Prostate gland (tissue), 2 donors: ENCODE data around the gene SZRD1. TPM values are rescaled to one million over a fixed set of nuclear protein-coding genes. Genes with fewer than 3 reads are reported as not detected.

Source experiments
- DNase-seq: peaks from one replicate; pipeline ENCODE4 v3.0.0-alpha.2; 2019; ENCODE audit warnings: low spot score
- H3K27ac ChIP-seq, 2 donors: fragments of 200-600 bp; sonication (generic); 2 replicates each; pipeline ENCODE4 v1.5.1; 2017 to 2019
- H3K27me3 ChIP-seq: fragments of 200-600 bp; sonication (generic); replicated peaks from 2 replicates; pipeline ENCODE4 v1.5.1; 2019; ENCODE audit not compliant: insufficient read depth
- H3K36me3 ChIP-seq, 2 donors: fragments of 200-600 bp; sonication (generic); 1 replicate in 1 of 2; 2 replicates in 1 of 2; pipeline versions ENCODE4 v1.5.1 to v1.8.1; 2017 to 2019
- H3K4me1 ChIP-seq: fragments of 200-600 bp; sonication (generic); replicated peaks from 2 replicates; pipeline ENCODE4 v1.5.1; 2019
- H3K4me3 ChIP-seq, 2 donors: fragments of 200-600 bp; sonication (generic); 2 replicates each; pipeline ENCODE4 v1.5.1; 2017 to 2019
- H3K9me3 ChIP-seq: fragments of 200-600 bp; sonication (generic); 2 replicates; pipeline ENCODE4 v1.5.1; 2017
- POLR2A ChIP-seq: fragments of 450-650 bp; IDR thresholded peaks from one replicate; pipeline ENCODE4 v1.6.1; 2016; ENCODE audit warnings: antibody characterized with exemption, mild to moderate bottlenecking
- POLR2AphosphoS5 ChIP-seq: sonication (generic); formaldehyde crosslinking; IDR thresholded peaks from one replicate; pipeline ENCODE4 v1.6.1; 2017; ENCODE audit warnings: antibody characterized with exemption
- whole genome bisulfite sequencing: methylation state at CpG from one replicate; pipeline ENCODE4 v1.1.5; 2018; 5-methylcytosine and 5-hydroxymethylcytosine counted together
- intact Hi-C: fragments of 100-400 bp; cut with DNase I; formaldehyde crosslinking; loops from one replicate; pipeline ENCODE4 v1.14.2; 2022
- total RNA-seq, 2 donors: library from RNA; depleted of rRNA; stranded (reverse); fragments of >200 nt; gene quantifications; one replicate each; pipeline ENCODE4 v1.1.0, GENCODE V29; 2016
- TF ChIP-seq, protein P1 (sequence below), 4 experiments: fragments of 200-600 bp in 2 of 4; fragments of 450-650 bp in 2 of 4; sonication (generic) in 2 of 4; IDR thresholded peaks; 1 replicate in 3 of 4; 2 replicates in 1 of 4; pipeline ENCODE4 v1.5.1; 2016 to 2019; ENCODE audit warnings: antibody characterized with exemption in 4 of 4, mild to moderate bottlenecking in 2 of 4, moderate library complexity in 2 of 4

Gene SZRD1
- total RNA-seq, 2 donors from 2014 or later, result 64.8 to 78.6 TPM

DNA sequence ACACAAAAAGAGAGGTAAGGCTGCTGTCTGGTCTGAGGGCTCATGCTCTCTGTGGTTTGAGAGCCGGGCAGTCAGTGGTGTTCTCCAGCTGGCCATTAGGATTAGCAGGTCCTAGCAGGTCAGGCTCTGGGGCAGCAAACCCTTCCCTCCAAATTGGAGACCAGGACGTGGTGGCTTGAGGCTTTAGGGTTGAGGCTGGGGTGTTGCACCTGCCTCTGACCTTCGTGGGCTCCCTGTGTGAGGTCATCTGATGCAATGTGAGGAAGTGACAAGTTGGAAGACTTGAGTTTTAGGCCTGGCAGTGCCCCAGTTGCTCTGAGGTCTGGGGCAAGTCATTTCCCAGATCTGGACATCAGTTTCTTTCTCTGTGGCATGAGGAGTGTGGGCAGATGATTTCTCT lies 24.4 kb downstream of the SZRD1 start:
- no peak overlapping the region for H3K4me3 ChIP-seq
- TF ChIP-seq POLR2AphosphoS5 (no peak), POLR2A (no peak)
- TF ChIP-seq, protein P1, sequence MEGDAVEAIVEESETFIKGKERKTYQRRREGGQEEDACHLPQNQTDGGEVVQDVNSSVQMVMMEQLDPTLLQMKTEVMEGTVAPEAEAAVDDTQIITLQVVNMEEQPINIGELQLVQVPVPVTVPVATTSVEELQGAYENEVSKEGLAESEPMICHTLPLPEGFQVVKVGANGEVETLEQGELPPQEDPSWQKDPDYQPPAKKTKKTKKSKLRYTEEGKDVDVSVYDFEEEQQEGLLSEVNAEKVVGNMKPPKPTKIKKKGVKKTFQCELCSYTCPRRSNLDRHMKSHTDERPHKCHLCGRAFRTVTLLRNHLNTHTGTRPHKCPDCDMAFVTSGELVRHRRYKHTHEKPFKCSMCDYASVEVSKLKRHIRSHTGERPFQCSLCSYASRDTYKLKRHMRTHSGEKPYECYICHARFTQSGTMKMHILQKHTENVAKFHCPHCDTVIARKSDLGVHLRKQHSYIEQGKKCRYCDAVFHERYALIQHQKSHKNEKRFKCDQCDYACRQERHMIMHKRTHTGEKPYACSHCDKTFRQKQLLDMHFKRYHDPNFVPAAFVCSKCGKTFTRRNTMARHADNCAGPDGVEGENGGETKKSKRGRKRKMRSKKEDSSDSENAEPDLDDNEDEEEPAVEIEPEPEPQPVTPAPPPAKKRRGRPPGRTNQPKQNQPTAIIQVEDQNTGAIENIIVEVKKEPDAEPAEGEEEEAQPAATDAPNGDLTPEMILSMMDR (IDR thresholded peaks at IDR 0.05), result no peak
- H3K27me3 ChIP-seq, result no peaks in the 10 kb centered on the region
- peaks cover 0 to 7% of the 10 kb centered on the region in 2 donors for H3K36me3 ChIP-seq
- H3K27ac ChIP-seq, result no peak overlapping the region
- H3K9me3 ChIP-seq, result no peaks in the 10 kb centered on the region
- no peak for DNase-seq
- WGBS, result 65% methylated on average over 3 of the region's 3 CpGs
- H3K4me1 ChIP-seq, result peaks cover 8% of the 10 kb centered on the region
- intact Hi-C loops, result no loop called here

DNA sequence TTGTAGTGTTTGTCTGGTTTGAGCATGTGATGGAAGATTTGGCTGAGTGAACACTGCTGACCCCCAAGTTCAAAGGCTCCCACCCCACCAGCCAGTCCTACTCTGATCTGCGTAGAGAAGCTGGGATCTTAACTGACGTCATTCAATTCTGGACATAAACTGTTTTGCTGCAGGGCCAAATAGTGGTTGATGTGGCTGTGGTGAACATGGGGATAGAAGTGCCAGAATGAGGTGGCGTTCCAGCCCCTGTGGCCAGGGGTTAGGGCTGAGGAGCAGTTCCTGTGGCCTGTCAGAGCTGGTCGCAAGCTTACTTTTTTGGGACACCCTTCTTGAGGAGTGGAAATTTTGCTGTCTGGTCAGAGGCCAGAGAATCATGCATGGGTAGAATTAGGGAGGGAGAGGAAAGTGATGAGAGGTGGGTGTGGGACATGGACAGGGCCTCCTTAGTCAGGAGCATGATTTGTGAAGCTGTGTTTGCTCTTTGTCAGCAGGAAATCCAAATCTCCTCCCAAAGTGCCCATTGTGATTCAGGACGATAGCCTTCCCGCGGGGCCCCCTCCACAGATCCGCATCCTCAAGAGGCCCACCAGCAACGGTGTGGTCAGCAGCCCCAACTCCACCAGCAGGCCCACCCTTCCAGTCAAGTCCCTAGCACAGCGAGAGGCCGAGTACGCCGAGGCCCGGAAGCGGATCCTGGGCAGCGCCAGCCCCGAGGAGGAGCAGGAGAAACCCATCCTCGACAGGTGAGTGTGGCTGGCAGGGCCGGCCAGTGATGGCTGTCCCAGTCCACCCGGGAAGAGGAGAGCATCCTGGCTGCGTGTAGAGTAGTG lies 25.9 kb downstream of the SZRD1 start:
- H3K27ac ChIP-seq, result no peak overlapping the region
- H3K4me1 ChIP-seq, result no peaks in the 10 kb centered on the region
- WGBS, result 65% methylated on average over 21 of the region's 21 CpGs
- intact Hi-C loops, result no loop called here
- H3K9me3 ChIP-seq, result no peaks in the 10 kb centered on the region
- no peak for DNase-seq
- H3K27me3 ChIP-seq, result no peaks in the 10 kb centered on the region
- TF ChIP-seq POLR2AphosphoS5 (no peak), POLR2A (no peak)
- TF ChIP-seq, protein P1 (IDR thresholded peaks at IDR 0.05), result no peak
- peaks cover 0 to 7% of the 10 kb centered on the region in 2 donors for H3K36me3 ChIP-seq
- no peak overlapping the region for H3K4me3 ChIP-seq

DNA sequence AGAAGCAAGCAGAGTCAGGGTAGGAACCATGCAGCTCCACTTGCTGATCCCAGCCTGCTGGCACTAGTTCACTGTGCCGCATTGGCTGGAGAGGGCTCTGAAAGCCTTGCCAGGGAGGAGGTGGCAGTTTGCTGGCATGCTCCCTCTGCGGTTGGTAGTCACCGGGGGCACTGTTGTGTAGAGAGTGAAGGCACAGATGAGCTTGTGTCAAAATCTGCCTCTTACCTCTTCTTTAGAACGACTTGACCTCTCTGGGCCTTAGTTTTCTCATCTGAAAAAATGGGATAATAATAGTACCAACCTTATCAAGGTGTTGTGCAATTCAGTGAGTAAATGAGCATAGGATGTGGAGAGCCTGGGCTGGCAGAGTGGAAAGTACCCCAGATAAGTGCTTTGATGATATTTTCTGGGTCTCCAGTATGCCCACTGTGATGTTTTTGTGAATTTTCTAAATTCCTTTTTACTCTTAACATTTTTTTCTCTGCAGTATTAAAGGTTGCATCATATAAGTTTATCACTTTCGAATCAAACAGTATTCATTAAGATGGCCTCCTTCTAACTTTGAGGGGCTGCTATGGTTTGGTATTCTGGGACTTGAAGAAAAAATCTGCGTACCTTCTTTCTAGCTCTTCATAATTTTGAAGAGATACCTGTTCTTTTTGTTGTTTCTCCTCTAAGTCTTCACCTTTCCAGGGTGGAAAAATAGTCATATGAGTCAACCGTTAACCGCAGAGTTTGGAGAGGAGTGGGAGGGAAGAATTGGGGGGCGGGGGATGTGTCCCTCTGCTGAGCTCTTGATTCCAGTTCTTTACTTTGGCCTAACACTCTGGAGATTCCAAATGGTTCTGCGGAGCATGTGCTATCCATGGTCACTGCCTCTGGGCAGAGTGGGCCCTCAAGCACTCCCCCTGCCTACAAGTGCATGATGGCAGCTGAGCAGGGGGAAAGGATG lies 26.8 kb downstream of the SZRD1 start:
- TF ChIP-seq POLR2A, result no peak
- TF ChIP-seq, protein P1 (IDR thresholded peaks at IDR 0.05), result no peak
- TF ChIP-seq POLR2AphosphoS5, result no peak
- Histone ChIP-seq H3K27me3 (no peaks in the 10 kb centered on the region), H3K27ac (no peak overlapping the region), H3K9me3 (no peaks in the 10 kb centered on the region), H3K4me3 (no peak overlapping the region), H3K36me3 (peaks cover 0 to 7% of the 10 kb centered on the region in 2 donors), H3K4me1 (no peaks in the 10 kb centered on the region)
- DNase-seq, result no peak
- WGBS, result 74% methylated on average over 10 of the region's 10 CpGs
- intact Hi-C loops, result no loop called here

DNA sequence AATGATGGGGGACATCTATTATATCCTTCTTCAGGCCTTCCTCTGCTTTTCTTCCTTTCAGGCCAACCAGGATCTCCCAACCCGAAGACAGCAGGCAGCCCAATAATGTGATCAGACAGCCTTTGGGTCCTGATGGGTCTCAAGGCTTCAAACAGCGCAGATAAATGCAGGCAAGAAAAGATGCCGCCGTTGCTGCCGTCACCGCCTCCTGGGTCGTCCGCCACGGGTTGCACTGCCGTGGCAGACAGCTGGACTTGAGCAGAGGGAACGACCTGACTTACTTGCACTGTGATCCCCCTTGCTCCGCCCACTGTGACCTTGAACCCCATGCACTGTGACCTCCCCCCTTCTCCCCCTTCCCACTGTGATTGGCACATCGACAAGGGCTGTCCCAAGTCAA lies 27.9 kb downstream of the SZRD1 start:
- Histone ChIP-seq H3K27me3 (no peaks in the 10 kb centered on the region), H3K9me3 (no peaks in the 10 kb centered on the region), H3K4me1 (no peaks in the 10 kb centered on the region), H3K36me3 (peaks cover 0 to 7% of the 10 kb centered on the region in 2 donors), H3K27ac (no peak overlapping the region), H3K4me3 (no peak overlapping the region)
- intact Hi-C loops, result no loop called here
- DNase-seq, result no peak
- WGBS, result 88% methylated on average over 13 of the region's 13 CpGs
- no peak for TF ChIP-seq POLR2AphosphoS5
- TF ChIP-seq, protein P1 (IDR thresholded peaks at IDR 0.05), result no peak
- TF ChIP-seq POLR2A, result no peak
